Transverse colon (tissue), 4 donors: ENCODE results near the gene GRM8. TPM values are rescaled to one million over a fixed set of nuclear protein-coding genes. Genes with fewer than 3 reads are reported as not detected.

ENCODE experiments used
- DNase-seq: peaks from one replicate; pipeline ENCODE4 v3.0.0-alpha.2; 2019
- H3K27ac ChIP-seq, 4 donors: fragments of 200-600 bp; sonication (generic); 2 replicates each; pipeline ENCODE4 v1.5.1; 2016 to 2018; ENCODE audit warnings: inconsistent platforms in 4 of 4
- H3K27me3 ChIP-seq: fragments of 200-600 bp; sonication (generic); 2 replicates; pipeline ENCODE4 v1.5.1; 2017; ENCODE audit warnings: inconsistent platforms
- H3K36me3 ChIP-seq, 4 donors: fragments of 200-600 bp; sonication (generic); 2 replicates each; pipeline ENCODE4 v1.5.1; 2017 to 2019; ENCODE audit warnings: inconsistent platforms in 4 of 4
- H3K4me1 ChIP-seq, 4 donors: fragments of 200-600 bp; sonication (generic); 2 replicates each; pipeline ENCODE4 v1.5.1; 2017 to 2020; ENCODE audit warnings: inconsistent platforms in 4 of 4
- H3K4me3 ChIP-seq, 4 donors: fragments of 200-600 bp; sonication (generic); 1 replicate in 1 of 4; 2 replicates in 3 of 4; pipeline versions ENCODE4 v1.5.1 to v1.6.1; 2017 to 2019; ENCODE audit warnings: inconsistent platforms in 4 of 4
- H3K9me3 ChIP-seq, 2 donors: fragments of 200-600 bp; sonication (generic); 2 replicates each; pipeline ENCODE4 v1.5.1; 2017 to 2019; ENCODE audit warnings: inconsistent platforms in 2 of 2
- CTCF ChIP-seq, 5 experiments: fragments of 200-600 bp in 3 of 5; fragments of 450-650 bp in 2 of 5; sonication (generic) in 3 of 5; IDR thresholded peaks; 1 replicate in 2 of 5; 2 replicates in 3 of 5; pipeline ENCODE4 v1.5.1; 2016 to 2017; ENCODE audit warnings: antibody characterized with exemption in 5 of 5, inconsistent platforms in 3 of 5, mild to moderate bottlenecking in 2 of 5, moderate library complexity in 1 of 5
- EP300 ChIP-seq: sonication (generic); formaldehyde crosslinking; IDR thresholded peaks from one replicate; pipeline ENCODE4 v1.6.1; 2017; ENCODE audit warnings: antibody characterized with exemption, low read depth
- POLR2A ChIP-seq: fragments of 450-650 bp; IDR thresholded peaks from one replicate; pipeline ENCODE4 v1.6.1; 2016; ENCODE audit warnings: antibody characterized with exemption, mild to moderate bottlenecking, moderate library complexity
- POLR2AphosphoS5 ChIP-seq, 3 donors: sonication (generic); formaldehyde crosslinking; IDR thresholded peaks; one replicate each; pipeline ENCODE4 v1.6.1; 2016; ENCODE audit warnings: antibody characterized with exemption in 3 of 3
- WGBS, 2 donors: methylation state at CpG; one replicate each; pipeline ENCODE4 v1.1.5; 2018; ENCODE audit warnings: low coverage in 1 of 2; 5-methylcytosine and 5-hydroxymethylcytosine counted together
- in situ Hi-C, 4 donors: fragments of 200-750 bp; cut with MboI; loops; one replicate each; pipeline versions ENCODE4 v1.15.0 to v1.15.1; 2017; ENCODE audit warnings: low sequenced_read_pairs in 3 of 4, low pct_ligation_motif_present in 1 of 4, low pct_unique_long_range_greater_than_20kb in 1 of 4
- intact Hi-C: fragments of 100-400 bp; cut with DNase I; formaldehyde crosslinking; loops from one replicate; pipeline ENCODE4 v1.15.1; 2023; ENCODE audit warnings: low total_unique reads
- total RNA-seq, 4 donors: library from RNA; depleted of rRNA; stranded (reverse); fragments of >200 nt; gene quantifications; one replicate each; pipeline ENCODE4 v1.1.0, GENCODE V29; 2016

Gene GRM8
- total RNA-seq, 4 donors from 2014 or later, result 0.68 to 9.7 (median 2.9) TPM

GRCh38 chr7:126524967-126525366, 727.8 kb downstream of the GRM8 start:
- intact Hi-C loops, result no loop called here
- H3K9me3 ChIP-seq, result no peaks in the 10 kb centered on the region
- H3K27me3 ChIP-seq, result no peaks in the 10 kb centered on the region
- WGBS, 2 donors, result 65 to 71% methylated on average over 1 of the region's 1 CpG
- H3K4me1 ChIP-seq, result no peaks in the 10 kb centered on the region
- H3K27ac ChIP-seq, result no peak overlapping the region
- no peak for DNase-seq
- in situ Hi-C loops, result no loop called here
- H3K36me3 ChIP-seq, result no peaks in the 10 kb centered on the region
- no peak overlapping the region for H3K4me3 ChIP-seq
- TF ChIP-seq CTCF (IDR thresholded peaks at IDR 0.05) (no peak), EP300 (no peak), POLR2A (no peak), POLR2AphosphoS5 (IDR thresholded peaks at IDR 0.05) (no peak)

GRCh38 chr7:126511046-126511445, 741.7 kb downstream of the GRM8 start:
- no peaks in the 10 kb centered on the region for H3K27me3 ChIP-seq
- H3K27ac ChIP-seq, result no peak overlapping the region
- H3K36me3 ChIP-seq, result no peaks in the 10 kb centered on the region
- 65 to 94% methylated on average over 2 of the region's 2 CpGs for WGBS, 2 donors
- no peak overlapping the region for H3K4me3 ChIP-seq
- H3K4me1 ChIP-seq, result no peaks in the 10 kb centered on the region
- in situ Hi-C loops (no loop called here), intact Hi-C loops (no loop called here)
- no peaks in the 10 kb centered on the region for H3K9me3 ChIP-seq
- no peak for DNase-seq
- TF ChIP-seq POLR2AphosphoS5 (IDR thresholded peaks at IDR 0.05) (no peak), CTCF (IDR thresholded peaks at IDR 0.05) (no peak), EP300 (no peak), POLR2A (no peak)

DNA sequence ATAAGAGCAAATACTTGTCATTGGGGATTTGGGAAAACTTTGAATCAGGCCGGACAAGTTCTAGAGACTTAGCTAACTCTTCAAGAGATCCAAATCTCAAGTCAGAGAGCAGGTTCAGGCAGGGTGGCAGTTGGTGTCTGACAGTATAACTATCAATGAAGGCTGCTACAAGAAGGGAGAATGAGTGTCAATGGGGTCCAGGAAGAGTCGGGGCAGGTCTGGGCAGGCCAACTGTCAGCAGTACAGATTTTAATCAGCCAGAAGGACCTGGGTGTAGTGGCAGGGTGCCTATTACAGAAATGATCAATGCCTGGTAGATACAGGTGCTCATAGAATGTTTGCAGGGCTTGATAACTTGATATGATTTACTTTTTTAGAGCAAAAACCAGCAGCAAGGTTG, 751.1 kb downstream of the GRM8 start:
- DNase-seq, result no peak
- H3K27me3 ChIP-seq, result no peaks in the 10 kb centered on the region
- intact Hi-C loops, result no loop called here
- WGBS, 2 donors, result 75% methylated on average over 2 of the region's 2 CpGs; no CpG with 5 or more reads in 1 of the 2 donors
- no peaks in the 10 kb centered on the region for H3K9me3 ChIP-seq
- H3K4me3 ChIP-seq, result no peak overlapping the region
- in situ Hi-C loops, result no loop called here
- H3K27ac ChIP-seq, result no peak overlapping the region
- TF ChIP-seq POLR2AphosphoS5 (IDR thresholded peaks at IDR 0.05), result no peak
- TF ChIP-seq CTCF (IDR thresholded peaks at IDR 0.05), result no peak
- TF ChIP-seq EP300, result no peak
- TF ChIP-seq POLR2A, result no peak
- no peaks in the 10 kb centered on the region for H3K4me1 ChIP-seq
- no peaks in the 10 kb centered on the region for H3K36me3 ChIP-seq

DNA sequence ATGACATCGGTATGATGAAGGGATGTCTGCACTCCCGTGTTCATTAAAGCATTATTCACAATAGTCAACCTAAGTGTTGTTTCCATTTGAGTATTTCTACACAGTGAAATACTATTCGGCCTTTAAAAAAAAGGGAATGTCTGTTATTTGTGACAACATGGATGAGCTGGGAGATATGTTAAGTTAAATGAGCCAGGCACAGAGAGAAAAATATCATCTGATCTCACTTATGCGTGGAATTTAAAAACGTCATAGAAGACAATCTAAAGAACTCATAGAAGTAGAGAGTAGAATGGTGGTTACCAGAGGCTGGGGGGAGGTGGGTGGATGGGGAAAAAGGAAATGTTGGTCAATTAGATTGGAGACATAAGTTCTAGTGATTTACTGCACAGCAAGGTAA, 753.3 kb downstream of the GRM8 start:
- Histone ChIP-seq H3K27me3 (no peaks in the 10 kb centered on the region), H3K36me3 (no peaks in the 10 kb centered on the region), H3K27ac (no peak overlapping the region), H3K4me1 (no peaks in the 10 kb centered on the region), H3K4me3 (no peak overlapping the region), H3K9me3 (no peaks in the 10 kb centered on the region)
- intact Hi-C loops, result no loop called here
- no peak for DNase-seq
- in situ Hi-C loops, result no loop called here
- no peak for TF ChIP-seq POLR2AphosphoS5 (IDR thresholded peaks at IDR 0.05)
- TF ChIP-seq POLR2A, result no peak
- no peak for TF ChIP-seq CTCF (IDR thresholded peaks at IDR 0.05)
- no peak for TF ChIP-seq EP300
- 80 to 81% methylated on average over 5 of the region's 5 CpGs for WGBS, 2 donors
